B cell (primary cell): Measurements from ENCODE around the gene MARCHF10.

Experiments used
- EZH2 ChIP-seq: IDR thresholded peaks from 2 replicates; pipeline ENCODE4 v1.6.1; 2012; ENCODE audit warnings: borderline replicate concordance, low read depth, mild to moderate bottlenecking, moderate library complexity, low read length; ENCODE audit not compliant: insufficient read depth, poor library complexity, severe bottlenecking
- TF ChIP-seq, protein P1 (sequence below): fragments of 200-600 bp; IDR thresholded peaks from one replicate; pipeline ENCODE4 v1.8.0; 2022; ENCODE audit warnings: antibody characterized with exemption, mild to moderate bottlenecking

DNA sequence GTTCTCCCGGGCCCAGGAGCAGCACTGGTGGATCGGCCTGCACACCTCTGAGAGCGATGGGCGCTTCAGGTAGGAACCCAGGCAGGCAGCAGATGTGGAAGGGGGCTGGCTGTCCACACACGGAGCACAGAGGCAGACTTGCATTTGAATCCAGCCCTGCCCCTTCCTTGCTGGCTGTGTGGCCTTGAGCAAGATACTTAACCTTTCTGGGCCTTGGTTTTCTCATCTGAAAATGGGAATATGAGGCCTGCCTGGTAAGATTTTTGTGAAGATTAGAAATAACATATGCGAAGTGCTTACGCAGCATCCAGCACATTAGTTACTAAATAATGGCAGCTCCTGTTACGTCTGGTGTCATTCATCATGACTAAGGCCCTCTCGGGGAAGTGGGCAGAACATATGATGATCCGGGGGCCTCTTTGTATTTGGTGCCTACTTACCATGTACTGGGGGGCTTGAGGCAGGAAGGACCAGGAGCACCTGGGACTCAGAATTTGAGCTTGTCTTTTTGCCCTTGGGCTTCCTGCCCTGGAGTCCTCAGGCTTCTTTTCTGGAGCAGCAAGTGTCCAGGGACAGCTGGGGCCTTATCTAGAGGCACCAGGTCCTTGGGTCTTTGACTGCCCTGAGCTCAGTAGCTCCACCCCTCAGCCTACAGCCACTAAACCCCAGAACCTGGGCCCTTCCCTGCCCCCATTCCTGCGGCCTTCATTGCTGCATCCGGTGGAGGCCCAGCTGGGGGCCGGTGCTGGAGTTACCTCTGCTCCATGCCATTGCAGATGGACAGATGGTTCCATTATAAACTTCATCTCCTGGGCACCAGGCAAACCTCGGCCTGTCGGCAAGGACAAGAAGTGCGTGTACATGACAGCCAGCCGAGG lies 126.8 kb downstream of the MARCHF10 start:
- TF ChIP-seq, protein P1, sequence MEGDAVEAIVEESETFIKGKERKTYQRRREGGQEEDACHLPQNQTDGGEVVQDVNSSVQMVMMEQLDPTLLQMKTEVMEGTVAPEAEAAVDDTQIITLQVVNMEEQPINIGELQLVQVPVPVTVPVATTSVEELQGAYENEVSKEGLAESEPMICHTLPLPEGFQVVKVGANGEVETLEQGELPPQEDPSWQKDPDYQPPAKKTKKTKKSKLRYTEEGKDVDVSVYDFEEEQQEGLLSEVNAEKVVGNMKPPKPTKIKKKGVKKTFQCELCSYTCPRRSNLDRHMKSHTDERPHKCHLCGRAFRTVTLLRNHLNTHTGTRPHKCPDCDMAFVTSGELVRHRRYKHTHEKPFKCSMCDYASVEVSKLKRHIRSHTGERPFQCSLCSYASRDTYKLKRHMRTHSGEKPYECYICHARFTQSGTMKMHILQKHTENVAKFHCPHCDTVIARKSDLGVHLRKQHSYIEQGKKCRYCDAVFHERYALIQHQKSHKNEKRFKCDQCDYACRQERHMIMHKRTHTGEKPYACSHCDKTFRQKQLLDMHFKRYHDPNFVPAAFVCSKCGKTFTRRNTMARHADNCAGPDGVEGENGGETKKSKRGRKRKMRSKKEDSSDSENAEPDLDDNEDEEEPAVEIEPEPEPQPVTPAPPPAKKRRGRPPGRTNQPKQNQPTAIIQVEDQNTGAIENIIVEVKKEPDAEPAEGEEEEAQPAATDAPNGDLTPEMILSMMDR = no peak
- no peak for TF ChIP-seq EZH2
